B cell (primary cell): ENCODE results near the gene ITPR2. TPM values are rescaled to one million over a fixed set of nuclear protein-coding genes. Genes with fewer than 3 reads are reported as not detected.

Experiments used
- ATAC-seq: fragments of 200-7000 bp; cut with Tn5 transposase; one replicate; pipeline ENCODE4 v1.10.0; 2021; ENCODE audit warnings: low read depth, mild to moderate bottlenecking, moderate number of reproducible peaks, moderate library complexity
- CTCF ChIA-PET: fragments of 350-600 bp; sonication (Branson Sonifier 250); formaldehyde crosslinking; loops from one replicate; lab custom pipeline; 2021; ENCODE audit warnings: antibody characterized with exemption, inconsistent platforms; lab: Charles Lee
- POLR2A ChIA-PET: fragments of 350-600 bp; sonication (Branson Sonifier 250); formaldehyde crosslinking; loops from one replicate; lab custom pipeline; 2021; ENCODE audit warnings: antibody characterized with exemption; lab: Charles Lee
- DNase-seq: peaks from one replicate; pipeline ENCODE4 v3.0.0; 2013
- H2AFZ ChIP-seq: 2 replicates; pipeline ENCODE4 v1.6.1; 2012; ENCODE audit warnings: mild to moderate bottlenecking, low read depth, low read length; ENCODE audit not compliant: insufficient read depth, poor library complexity, severe bottlenecking
- H3K27ac ChIP-seq, 2 donors: 1 replicate in 1 of 2; 2 replicates in 1 of 2; pipeline ENCODE4 v1.5.1; 2012 to 2013; ENCODE audit warnings: low read length in 2 of 2, mild to moderate bottlenecking in 2 of 2, moderate library complexity in 1 of 2
- H3K27me3 ChIP-seq, 4 experiments: fragments of 200-600 bp in 1 of 4; sonication (generic) in 1 of 4; replicated peaks in 1 of 4; 1 replicate in 2 of 4; 2 replicates in 2 of 4; pipeline versions ENCODE4 v1.6.1 to v1.7.0; 2013 to 2016; ENCODE audit warnings: low read length in 3 of 4, mild to moderate bottlenecking in 2 of 4, mixed read lengths in 1 of 4, moderate library complexity in 1 of 4; ENCODE audit not compliant: insufficient read depth in 4 of 4, control insufficient read depth in 3 of 4; ENCODE audit errors: control extremely low read depth in 1 of 4
- H3K36me3 ChIP-seq, 2 experiments: replicated peaks in 1 of 2; 1 replicate in 1 of 2; 2 replicates in 1 of 2; pipeline versions ENCODE4 v1.6.1 to v1.7.1; 2013; ENCODE audit warnings: low read length in 1 of 2; ENCODE audit not compliant: insufficient read depth in 2 of 2, control insufficient read depth in 1 of 2; ENCODE audit errors: control extremely low read depth in 1 of 2, extremely low read depth in 1 of 2
- H3K4me1 ChIP-seq, 2 donors: fragments of 200-600 bp in 1 of 2; sonication (generic) in 1 of 2; 1 replicate in 1 of 2; 2 replicates in 1 of 2; pipeline versions ENCODE4 v1.5.1 to v1.6.1; 2013 to 2017; ENCODE audit warnings: low read length in 2 of 2; ENCODE audit not compliant: control insufficient read depth in 2 of 2, insufficient read depth in 2 of 2
- H3K4me2 ChIP-seq: replicated peaks from 2 replicates; pipeline ENCODE3; 2012; ENCODE audit warnings: mild to moderate bottlenecking, low read depth, low read length; ENCODE audit not compliant: poor library complexity, severe bottlenecking
- H3K4me3 ChIP-seq, 5 experiments: fragments of 200-600 bp in 1 of 5; sonication (generic) in 1 of 5; 1 replicate in 3 of 5; 2 replicates in 2 of 5; pipeline versions ENCODE4 v1.5.1 to v1.7.0; 2011 to 2016; ENCODE audit warnings: low read length in 4 of 5, mild to moderate bottlenecking in 4 of 5, low read depth in 2 of 5, control low read depth in 1 of 5, moderate library complexity in 1 of 5; ENCODE audit not compliant: insufficient read depth in 1 of 5; ENCODE audit errors: control extremely low read depth in 1 of 5, extremely low read depth in 1 of 5
- H3K79me2 ChIP-seq: fragments of 200-600 bp; sonication (generic); one replicate; pipeline ENCODE4 v1.6.0; 2016; ENCODE audit warnings: low read length; ENCODE audit not compliant: control insufficient read depth, insufficient read depth
- H3K9ac ChIP-seq: fragments of 200-600 bp; sonication (generic); 2 replicates; pipeline ENCODE4 v1.6.1; 2017; ENCODE audit warnings: mild to moderate bottlenecking, low read length, moderate library complexity
- H3K9me3 ChIP-seq, 3 donors: one replicate each; pipeline versions ENCODE4 v1.6.1 to v1.7.1; 2013; ENCODE audit warnings: low read length in 2 of 3; ENCODE audit not compliant: control insufficient read depth in 2 of 3, insufficient read depth in 1 of 3; ENCODE audit errors: control extremely low read depth in 1 of 3
- H4K20me1 ChIP-seq: 2 replicates; pipeline ENCODE4 v1.6.0; 2012; ENCODE audit warnings: mild to moderate bottlenecking, low read length; ENCODE audit not compliant: insufficient read depth, control insufficient read depth, poor library complexity, severe bottlenecking
- H3K27ac Mint-ChIP-seq: one replicate; pipeline ENCODE4 v1.8.0; 2021; ENCODE audit warnings: mixed read lengths
- H3K27me3 Mint-ChIP-seq: one replicate; pipeline ENCODE4 v1.8.0; 2021; ENCODE audit warnings: mixed read lengths
- H3K4me1 Mint-ChIP-seq: one replicate; pipeline ENCODE4 v1.8.0; 2021; ENCODE audit warnings: mixed read lengths
- H3K4me3 Mint-ChIP-seq: one replicate; pipeline ENCODE4 v1.8.0; 2021; ENCODE audit warnings: mixed read lengths
- H3K9me3 Mint-ChIP-seq: one replicate; pipeline ENCODE4 v1.8.0; 2022; ENCODE audit warnings: mixed read lengths; ENCODE audit not compliant: insufficient read depth
- EZH2 ChIP-seq: IDR thresholded peaks from 2 replicates; pipeline ENCODE4 v1.6.1; 2012; ENCODE audit warnings: borderline replicate concordance, low read depth, mild to moderate bottlenecking, moderate library complexity, low read length; ENCODE audit not compliant: insufficient read depth, poor library complexity, severe bottlenecking
- WGBS: methylation state at CpG from one replicate; pipeline ENCODE4 v1.1.5; 2013; ENCODE audit warnings: missing lambda C conversion rate; ENCODE audit not compliant: insufficient coverage; 5-methylcytosine and 5-hydroxymethylcytosine counted together
- intact Hi-C: fragments of 100-400 bp; cut with micrococcal nuclease; formaldehyde crosslinking; loops from one replicate; pipeline ENCODE4 v1.10.0; 2022
- polyA plus RNA-seq: library from polyadenylated mRNA; depleted of rRNA; stranded (reverse); fragments of >200 nt; gene quantifications from 2 replicates; pipeline ENCODE4 v1.2.3, GENCODE V29; 2012
- total RNA-seq, 2 donors: library from RNA; stranded (reverse); fragments of 120-200 nt in 1 of 2; gene quantifications; 1 replicate in 1 of 2; 2 replicates in 1 of 2; pipeline versions ENCODE4 v1.2.3 to v1.2.4, GENCODE V29; 2013 to 2022
- TF ChIP-seq, protein P1 (sequence below): fragments of 200-600 bp; IDR thresholded peaks from one replicate; pipeline ENCODE4 v1.8.0; 2022; ENCODE audit warnings: antibody characterized with exemption, mild to moderate bottlenecking

The ITPR2 gene
- total and polyA plus RNA-seq, 2 donors (not counting 1 experiment from before 2014, with no cell fraction given) = 4.3 to 113 TPM

DNA sequence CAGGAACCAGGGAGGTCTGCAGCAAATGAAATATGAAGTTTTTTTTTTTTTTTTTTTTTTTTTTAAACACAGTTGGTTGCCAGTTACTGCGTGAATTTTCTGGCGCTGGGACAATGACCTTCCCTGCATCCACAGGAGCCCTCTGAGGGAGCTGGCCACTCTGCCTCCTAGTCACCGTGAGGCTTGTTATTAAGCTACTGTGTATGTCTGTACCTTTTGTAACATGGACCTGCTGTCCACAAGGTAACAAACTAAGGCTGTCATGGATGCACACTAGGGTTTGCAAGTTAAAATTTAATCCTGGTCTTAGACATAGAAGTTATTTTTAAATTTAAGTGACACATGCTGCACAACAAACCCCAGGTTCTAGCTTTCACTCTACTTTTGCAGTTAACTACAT lies 426.6 kb downstream of the ITPR2 start:
- no peaks in the 10 kb centered on the region for H3K9me3 Mint-ChIP-seq
- no peaks in the 10 kb centered on the region for H4K20me1 ChIP-seq
- no peaks in the 10 kb centered on the region for H3K27me3 Mint-ChIP-seq
- H3K27ac Mint-ChIP-seq = no peak overlapping the region
- no peak overlapping the region for H3K4me2 ChIP-seq
- H2AFZ ChIP-seq = no peak overlapping the region
- H3K4me3 Mint-ChIP-seq = no peak overlapping the region
- peaks cover 0 to 19% of the 10 kb centered on the region in 2 experiments for H3K36me3 ChIP-seq
- no peaks in the 10 kb centered on the region for H3K27me3 ChIP-seq
- TF ChIP-seq EZH2 = no peak
- TF ChIP-seq, protein P1, sequence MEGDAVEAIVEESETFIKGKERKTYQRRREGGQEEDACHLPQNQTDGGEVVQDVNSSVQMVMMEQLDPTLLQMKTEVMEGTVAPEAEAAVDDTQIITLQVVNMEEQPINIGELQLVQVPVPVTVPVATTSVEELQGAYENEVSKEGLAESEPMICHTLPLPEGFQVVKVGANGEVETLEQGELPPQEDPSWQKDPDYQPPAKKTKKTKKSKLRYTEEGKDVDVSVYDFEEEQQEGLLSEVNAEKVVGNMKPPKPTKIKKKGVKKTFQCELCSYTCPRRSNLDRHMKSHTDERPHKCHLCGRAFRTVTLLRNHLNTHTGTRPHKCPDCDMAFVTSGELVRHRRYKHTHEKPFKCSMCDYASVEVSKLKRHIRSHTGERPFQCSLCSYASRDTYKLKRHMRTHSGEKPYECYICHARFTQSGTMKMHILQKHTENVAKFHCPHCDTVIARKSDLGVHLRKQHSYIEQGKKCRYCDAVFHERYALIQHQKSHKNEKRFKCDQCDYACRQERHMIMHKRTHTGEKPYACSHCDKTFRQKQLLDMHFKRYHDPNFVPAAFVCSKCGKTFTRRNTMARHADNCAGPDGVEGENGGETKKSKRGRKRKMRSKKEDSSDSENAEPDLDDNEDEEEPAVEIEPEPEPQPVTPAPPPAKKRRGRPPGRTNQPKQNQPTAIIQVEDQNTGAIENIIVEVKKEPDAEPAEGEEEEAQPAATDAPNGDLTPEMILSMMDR = no peak
- no peak for ATAC-seq
- intact Hi-C loops = loop anchor here (10.0 kb wide), 1 partner anchor 212 kb away; the partner anchor contains the start of gene SSPN
- H3K9me3 ChIP-seq = no peaks in the 10 kb centered on the region
- H3K4me1 Mint-ChIP-seq = no peaks in the 10 kb centered on the region
- WGBS = no CpG with 5 or more reads among the region's 3 CpGs
- no peaks in the 10 kb centered on the region for H3K79me2 ChIP-seq
- H3K4me1 ChIP-seq = no peaks in the 10 kb centered on the region
- no peak overlapping the region for H3K27ac ChIP-seq
- POLR2A ChIA-PET = no interaction called here
- CTCF ChIA-PET = interaction anchor here (1.0 to 2.3 kb wide), 4 partner anchors 15 to 287 kb away, joined by 3 to 12 read pairs (median 5); no protein-coding TSS in a partner anchor
- no peak for DNase-seq
- H3K9ac ChIP-seq = no peak overlapping the region
- no peak overlapping the region for H3K4me3 ChIP-seq

DNA sequence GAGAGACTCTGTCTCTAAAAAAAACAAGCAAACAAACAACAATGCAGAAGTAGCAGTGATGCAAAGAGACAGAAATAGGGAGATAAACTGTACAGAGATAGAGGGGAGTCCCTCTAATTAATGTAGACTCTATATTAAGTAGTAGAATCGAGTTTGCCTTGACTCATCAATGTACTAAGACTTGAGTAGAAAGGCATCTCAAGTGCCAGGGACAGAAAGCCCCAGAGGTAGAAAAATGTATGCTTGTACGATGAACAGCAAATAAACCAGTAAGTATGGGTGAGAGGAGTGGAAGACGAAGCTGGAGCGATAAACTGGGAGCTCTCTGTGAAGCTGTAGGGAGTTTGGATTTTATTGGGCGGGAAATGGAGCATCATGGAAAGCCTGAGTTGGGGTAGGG lies 429.4 kb downstream of the ITPR2 start:
- Histone ChIP-seq H3K79me2 (no peaks in the 10 kb centered on the region), H4K20me1 (no peaks in the 10 kb centered on the region), H3K36me3 (peaks cover 0 to 7% of the 10 kb centered on the region in 2 experiments), H3K9ac (no peak overlapping the region), H3K27ac (no peak overlapping the region), H3K4me2 (no peak overlapping the region), H3K4me3 (no peak overlapping the region), H3K27me3 (no peaks in the 10 kb centered on the region), H3K4me1 (peaks cover 0 to 4% of the 10 kb centered on the region in 2 donors), H2AFZ (no peak overlapping the region), H3K9me3 (no peaks in the 10 kb centered on the region)
- intact Hi-C loops = loop anchor here (10.0 kb wide), 1 partner anchor 209 kb away; the partner anchor contains the start of gene SSPN
- H3K4me1 Mint-ChIP-seq = peaks cover 2% of the 10 kb centered on the region
- no peaks in the 10 kb centered on the region for H3K27me3 Mint-ChIP-seq
- TF ChIP-seq EZH2 = no peak
- TF ChIP-seq, protein P1 = no peak
- ATAC-seq (no peak), DNase-seq (no peak)
- CTCF ChIA-PET = interaction anchor here (0.9 to 4.0 kb wide), 7 partner anchors 9 to 312 kb away, joined by 3 to 55 read pairs (median 6); partner anchors contain the start of gene BHLHE41
- H3K4me3 Mint-ChIP-seq = no peak overlapping the region
- no peaks in the 10 kb centered on the region for H3K9me3 Mint-ChIP-seq
- H3K27ac Mint-ChIP-seq = no peak overlapping the region
- POLR2A ChIA-PET = no interaction called here
- WGBS = 94% methylated on average over 5 of the region's 5 CpGs
